ENCODE data around the gene JPT1. TPM values are rescaled to one million over a fixed set of nuclear protein-coding genes. Genes with fewer than 3 reads are reported as not detected.

The JPT1 gene
- total RNA-seq, 1 donor from 2014 or later = 282 TPM

- Mint-ChIP-seq H3K27me3 (ENCODE audit: low read depth, unreplicated experiment) (peaks cover 8% of the 10 kb centered on the region), H3K27ac (ENCODE audit: unreplicated experiment) (no peak overlapping the region), H3K4me1 (ENCODE audit: low read depth, unreplicated experiment) (peaks cover 7% of the 10 kb centered on the region), H3K4me3 (ENCODE audit: unreplicated experiment) (peak overlapping the region; percentile 91), H3K36me3 (ENCODE audit: low read depth, unreplicated experiment) (peaks cover 7% of the 10 kb centered on the region), H3K9me3 (ENCODE audit: unreplicated experiment) (peaks cover 2% of the 10 kb centered on the region)
- DNase-seq (ENCODE audit: low read depth) (no peak), FAIRE-seq (no peak)
- Histone ChIP-seq H3K79me2 (ENCODE audit: insufficient read depth, low read length) (peaks cover 7% of the 10 kb centered on the region), H4K20me1 (ENCODE audit: insufficient read depth, low read length) (peaks cover 3% of the 10 kb centered on the region), H2AFZ (ENCODE audit: low read depth, low read length) (peak overlapping the region; percentile 94), H3K27me3 (ENCODE audit: insufficient read depth, low read length) (peaks cover 3% of the 10 kb centered on the region), H3K9ac (ENCODE audit: low read length) (peak overlapping the region; percentile 78), H3K9me3 (ENCODE audit: insufficient read depth, low read depth, low read length) (no peaks in the 10 kb centered on the region), H3K4me2 (ENCODE audit: low read length) (peak overlapping the region; percentile 94), H3K4me1 (ENCODE audit: insufficient read depth, low read length) (peaks cover 20% of the 10 kb centered on the region), H3K36me3 (ENCODE audit: insufficient read depth, low read length) (no peaks in the 10 kb centered on the region), H3K4me3 (ENCODE audit: insufficient read depth, low read depth, low read length) (peak overlapping the region; percentile 74), H3K27ac (ENCODE audit: low read depth, low read length) (no peak overlapping the region)
- TF ChIP-seq CTCF (IDR thresholded peaks at IDR 0.05; ENCODE audit: insufficient read depth, low read depth, low read length) = no peak
Measured at GRCh38 chr17:75109046-75109406, 45.3 kb downstream of the JPT1 start.

GRCh38 chr17:75108193-75108592, 46.1 kb downstream of the JPT1 start:
- Mint-ChIP-seq H3K27me3 (ENCODE audit: low read depth, unreplicated experiment) (peaks cover 8% of the 10 kb centered on the region), H3K36me3 (ENCODE audit: low read depth, unreplicated experiment) (peaks cover 7% of the 10 kb centered on the region), H3K4me3 (ENCODE audit: unreplicated experiment) (peak overlapping the region; percentile 36), H3K9me3 (ENCODE audit: unreplicated experiment) (peaks cover 2% of the 10 kb centered on the region), H3K4me1 (ENCODE audit: low read depth, unreplicated experiment) (peaks cover 7% of the 10 kb centered on the region), H3K27ac (ENCODE audit: unreplicated experiment) (no peak overlapping the region)
- DNase-seq (ENCODE audit: low read depth) (no peak), FAIRE-seq (no peak)
- TF ChIP-seq CTCF (IDR thresholded peaks at IDR 0.05; ENCODE audit: insufficient read depth, low read depth, low read length) (no peak), EZH2 (IDR thresholded peaks at IDR 0.05; ENCODE audit: insufficient read depth, low read length) (no peak)
- Histone ChIP-seq H3K27me3 (ENCODE audit: insufficient read depth, low read length) (peaks cover 3% of the 10 kb centered on the region), H3K27ac (ENCODE audit: low read depth, low read length) (no peak overlapping the region), H4K20me1 (ENCODE audit: insufficient read depth, low read length) (no peaks in the 10 kb centered on the region), H3K4me3 (ENCODE audit: insufficient read depth, low read depth, low read length) (no peak overlapping the region), H3K4me1 (ENCODE audit: insufficient read depth, low read length) (peaks cover 16% of the 10 kb centered on the region), H3K36me3 (ENCODE audit: insufficient read depth, low read length) (no peaks in the 10 kb centered on the region), H3K4me2 (ENCODE audit: low read length) (no peak overlapping the region), H2AFZ (ENCODE audit: low read depth, low read length) (no peak overlapping the region), H3K9me3 (ENCODE audit: insufficient read depth, low read depth, low read length) (no peaks in the 10 kb centered on the region), H3K79me2 (ENCODE audit: insufficient read depth, low read length) (peaks cover 7% of the 10 kb centered on the region), H3K9ac (ENCODE audit: low read length) (no peak overlapping the region)

- H3K36me3 Mint-ChIP-seq (ENCODE audit: low read depth, unreplicated experiment) = peaks cover 7% of the 10 kb centered on the region
- Histone ChIP-seq H3K9me3 (ENCODE audit: insufficient read depth, low read depth, low read length) (no peaks in the 10 kb centered on the region), H3K36me3 (ENCODE audit: insufficient read depth, low read length) (no peaks in the 10 kb centered on the region), H3K4me1 (ENCODE audit: insufficient read depth, low read length) (peaks cover 11% of the 10 kb centered on the region), H3K27ac (ENCODE audit: low read depth, low read length) (no peak overlapping the region), H3K4me2 (ENCODE audit: low read length) (no peak overlapping the region), H3K4me3 (ENCODE audit: insufficient read depth, low read depth, low read length) (no peak overlapping the region), H3K27me3 (ENCODE audit: insufficient read depth, low read length) (peaks cover 3% of the 10 kb centered on the region), H2AFZ (ENCODE audit: low read depth, low read length) (no peak overlapping the region), H4K20me1 (ENCODE audit: insufficient read depth, low read length) (no peaks in the 10 kb centered on the region), H3K79me2 (ENCODE audit: insufficient read depth, low read length) (peaks cover 2% of the 10 kb centered on the region), H3K9ac (ENCODE audit: low read length) (no peak overlapping the region)
- peak; percentile 78 for TF ChIP-seq CTCF (IDR thresholded peaks at IDR 0.05; ENCODE audit: insufficient read depth, low read depth, low read length)
- TF ChIP-seq EZH2 (IDR thresholded peaks at IDR 0.05; ENCODE audit: insufficient read depth, low read length) = no peak
- H3K4me3 Mint-ChIP-seq (ENCODE audit: unreplicated experiment) = no peak overlapping the region
- no peak overlapping the region for H3K27ac Mint-ChIP-seq (ENCODE audit: unreplicated experiment)
- peaks cover 8% of the 10 kb centered on the region for H3K27me3 Mint-ChIP-seq (ENCODE audit: low read depth, unreplicated experiment)
- FAIRE-seq = no peak
- H3K4me1 Mint-ChIP-seq (ENCODE audit: low read depth, unreplicated experiment) = no peaks in the 10 kb centered on the region
- peak; percentile 12 for DNase-seq (ENCODE audit: low read depth)
- H3K9me3 Mint-ChIP-seq (ENCODE audit: unreplicated experiment) = no peaks in the 10 kb centered on the region
Measured at GRCh38 chr17:75105126-75106080, 48.9 kb downstream of the JPT1 start.
